A549 (cell line): ENCODE data around the gene GALNTL6. TPM values are rescaled to one million over a fixed set of nuclear protein-coding genes. Genes with fewer than 3 reads are reported as not detected.

Experiments
- ATAC-seq, 2 experiments: fragments of 200-7000 bp in 1 of 2; fragments of >200 bp in 1 of 2; cut with Nextera tagmentation in 1 of 2; cut with Tn5 transposase in 1 of 2; 3 replicates each; pipeline versions ENCODE4 v1.8.0 to v1.9.1; 2018 to 2020; ENCODE audit warnings: mild to moderate bottlenecking in 1 of 2, moderate library complexity in 1 of 2
- CTCF ChIA-PET: fragments of 300-600 bp; sonication (Branson Sonifier 250); formaldehyde crosslinking; extraction: SDS; loops from one replicate; lab custom pipeline; 2021; ENCODE audit warnings: antibody characterized with exemption, inconsistent platforms; lab: Yijun Ruan, JAX
- POLR2A ChIA-PET: fragments of 350-600 bp; formaldehyde crosslinking; extraction: SDS; loops from one replicate; lab custom pipeline; 2021; ENCODE audit warnings: antibody characterized with exemption, inconsistent platforms; lab: Yijun Ruan, JAX
- DNase-seq, 2 experiments: peaks; one replicate each; pipeline versions ENCODE4 v3.0.0 to v3.0.0-alpha.2; 2011 to 2016; ENCODE audit warnings: low read depth in 1 of 2, low spot score in 1 of 2
- FAIRE-seq: peaks from 2 replicates; lab custom pipeline; 2011; peaks lifted over from hg19 to GRCh38; lab: Jason Lieb, UNC
- H3K27ac ChIP-seq, 2 experiments: fragments of >200 bp; sonication (Bioruptor Twin); formaldehyde crosslinking; 3 replicates each; pipeline ENCODE4 v1.5.1; 2016 to 2017
- H3K4me1 ChIP-seq: fragments of >200 bp; sonication (Bioruptor Twin); formaldehyde crosslinking; 3 replicates; pipeline ENCODE4 v1.6.1; 2016
- H3K4me2 ChIP-seq: fragments of >200 bp; sonication (Bioruptor Twin); formaldehyde crosslinking; 3 replicates; pipeline ENCODE4 v1.6.1; 2016
- H3K4me3 ChIP-seq: fragments of >200 bp; sonication (Bioruptor Twin); formaldehyde crosslinking; 3 replicates; pipeline ENCODE4 v1.5.1; 2016
- H3K9me3 ChIP-seq: fragments of >200 bp; sonication (Bioruptor Twin); formaldehyde crosslinking; 3 replicates; pipeline ENCODE4 v1.6.1; 2016
- CBX8 ChIP-seq: fragments of 200-600 bp; sonication (generic); IDR thresholded peaks from 2 replicates; pipeline ENCODE4 v1.6.1; 2016
- CHD2 ChIP-seq: fragments of 150-350 bp; IDR thresholded peaks from 2 replicates; pipeline ENCODE4 v1.6.1; 2014; ENCODE audit warnings: low read length; ENCODE audit not compliant: partially characterized antibody
- EHF ChIP-seq: fragments of 250-450 bp; sonication (Bioruptor Pico); IDR thresholded peaks from 2 replicates; pipeline ENCODE4 v1.5.0; 2020; ENCODE audit warnings: mild to moderate bottlenecking
- FOSL2 ChIP-seq, 2 experiments: fragments of 450-650 bp in 1 of 2; fragments of >200 bp in 1 of 2; sonication (Bioruptor Twin) in 1 of 2; formaldehyde crosslinking; IDR thresholded peaks; 2 replicates each; pipeline versions ENCODE4 v1.5.0 to v1.6.1; 2016 to 2020; ENCODE audit warnings: mild to moderate bottlenecking in 1 of 2, moderate library complexity in 1 of 2
- GATA3 ChIP-seq: IDR thresholded peaks from 2 replicates; pipeline ENCODE4 v1.6.1; 2012; ENCODE audit warnings: borderline replicate concordance
- HDAC2 ChIP-seq: fragments of 200-600 bp; sonication (generic); IDR thresholded peaks from 2 replicates; pipeline ENCODE4 v1.6.1; 2016
- KDM5A ChIP-seq: fragments of 200-600 bp; sonication (generic); IDR thresholded peaks from 2 replicates; pipeline ENCODE4 v1.6.1; 2016; ENCODE audit warnings: antibody characterized with exemption, mild to moderate bottlenecking
- MAFK ChIP-seq: fragments of 450-650 bp; IDR thresholded peaks from 2 replicates; pipeline ENCODE4 v1.6.1; 2014; ENCODE audit not compliant: partially characterized antibody
- MYC ChIP-seq: IDR thresholded peaks from 2 replicates; pipeline ENCODE4 v1.6.1; 2012; ENCODE audit warnings: mild to moderate bottlenecking, inconsistent platforms, low read length, improper control_type of control experiment, borderline replicate concordance
- NFE2L2 ChIP-seq: fragments of 150-350 bp; conservative IDR thresholded peaks from 2 replicates; pipeline ENCODE4 v1.6.1; 2014; ENCODE audit warnings: low read length
- NPAS2 ChIP-seq: fragments of 250-450 bp; sonication (Bioruptor Pico); IDR thresholded peaks from 2 replicates; pipeline ENCODE4 v1.8.0; 2022; ENCODE audit warnings: mild to moderate bottlenecking, moderate library complexity, borderline replicate concordance
- POLR2AphosphoS2 ChIP-seq: conservative IDR thresholded peaks from 2 replicates; pipeline ENCODE4 v1.6.1; 2012; ENCODE audit warnings: low read length, improper control_type of control experiment, inconsistent platforms
- RAD21 ChIP-seq, 2 experiments: fragments of >200 bp in 1 of 2; sonication (Bioruptor Twin) in 1 of 2; formaldehyde crosslinking in 1 of 2; IDR thresholded peaks in 1 of 2; conservative IDR thresholded peaks in 1 of 2; 2 replicates in 1 of 2; 3 replicates in 1 of 2; pipeline ENCODE4 v1.6.1; 2012 to 2018; ENCODE audit warnings: inconsistent platforms in 1 of 2
- RCOR1 ChIP-seq: fragments of 150-350 bp; IDR thresholded peaks from 2 replicates; pipeline ENCODE4 v1.6.1; 2014; ENCODE audit warnings: antibody characterized with exemption, low read length, low read depth
- RFX5 ChIP-seq: fragments of 450-650 bp; IDR thresholded peaks from 2 replicates; pipeline ENCODE4 v1.7.1; 2014; ENCODE audit warnings: antibody characterized with exemption, mild to moderate bottlenecking, moderate library complexity
- SMC3 ChIP-seq: fragments of >200 bp; sonication (Bioruptor Twin); formaldehyde crosslinking; IDR thresholded peaks from 3 replicates; pipeline ENCODE4 v1.6.1; 2018; ENCODE audit warnings: inconsistent platforms
- SREBF2 ChIP-seq: fragments of 450-650 bp; IDR thresholded peaks from 2 replicates; pipeline ENCODE4 v1.6.1; 2014; ENCODE audit warnings: mild to moderate bottlenecking, moderate library complexity
- TP53 ChIP-seq: fragments of 250-450 bp; sonication (Bioruptor Pico); IDR thresholded peaks from 2 replicates; pipeline ENCODE4 v1.5.0; 2021; ENCODE audit warnings: mild to moderate bottlenecking, moderate library complexity
- ZC3H11A ChIP-seq: fragments of 450-650 bp; IDR thresholded peaks from 2 replicates; pipeline ENCODE4 v1.6.1; 2014; ENCODE audit warnings: antibody characterized with exemption, mild to moderate bottlenecking
- WGBS: methylation state at CpG from one replicate; pipeline ENCODE4 v1.1.6; 2017; ENCODE audit errors: missing lambda C conversion rate; 5-methylcytosine and 5-hydroxymethylcytosine counted together
- polyA plus RNA-seq, 4 experiments: library from polyadenylated mRNA; depleted of rRNA in 3 of 4; stranded (reverse); fragments of >200 nt; fragmentation: RNase III in 1 of 4; extraction: RNeasy Plus Mini Kit Qiagen cat#74134 plus additional on column Dnase treatment in 1 of 4; gene quantifications; 2 replicates in 3 of 4; 3 replicates in 1 of 4; pipeline ENCODE4 v1.2.3, GENCODE V29; 2011 to 2017
- TF ChIP-seq, protein P1 (sequence below): fragments of >200 bp; sonication (Bioruptor Twin); formaldehyde crosslinking; IDR thresholded peaks from 3 replicates; pipeline ENCODE4 v1.5.1; 2016
- TF ChIP-seq, protein P2 (sequence below): IDR thresholded peaks from 2 replicates; pipeline ENCODE4 v1.6.1; 2012; ENCODE audit warnings: low read depth, borderline replicate concordance
- TF ChIP-seq, protein P3 (sequence below): fragments of >200 bp; sonication (Bioruptor Twin); formaldehyde crosslinking; IDR thresholded peaks from 3 replicates; pipeline ENCODE4 v1.6.1; 2016
- TF ChIP-seq, protein P4 (sequence below): IDR thresholded peaks from 2 replicates; pipeline ENCODE4 v1.6.1; 2012
- TF ChIP-seq, protein P5 (sequence below): IDR thresholded peaks from 2 replicates; pipeline ENCODE4 v1.6.1; 2012
- TF ChIP-seq, protein P6 (sequence below): fragments of 250-450 bp; sonication (Bioruptor Pico); IDR thresholded peaks from 2 replicates; pipeline ENCODE4 v1.5.0; 2020; ENCODE audit warnings: low read depth, mild to moderate bottlenecking, moderate library complexity

The GALNTL6 gene
- polyA plus RNA-seq, 2 of the 4 experiments (the other 2 are of a cell fraction): 0.06 to 0.49 TPM

DNA sequence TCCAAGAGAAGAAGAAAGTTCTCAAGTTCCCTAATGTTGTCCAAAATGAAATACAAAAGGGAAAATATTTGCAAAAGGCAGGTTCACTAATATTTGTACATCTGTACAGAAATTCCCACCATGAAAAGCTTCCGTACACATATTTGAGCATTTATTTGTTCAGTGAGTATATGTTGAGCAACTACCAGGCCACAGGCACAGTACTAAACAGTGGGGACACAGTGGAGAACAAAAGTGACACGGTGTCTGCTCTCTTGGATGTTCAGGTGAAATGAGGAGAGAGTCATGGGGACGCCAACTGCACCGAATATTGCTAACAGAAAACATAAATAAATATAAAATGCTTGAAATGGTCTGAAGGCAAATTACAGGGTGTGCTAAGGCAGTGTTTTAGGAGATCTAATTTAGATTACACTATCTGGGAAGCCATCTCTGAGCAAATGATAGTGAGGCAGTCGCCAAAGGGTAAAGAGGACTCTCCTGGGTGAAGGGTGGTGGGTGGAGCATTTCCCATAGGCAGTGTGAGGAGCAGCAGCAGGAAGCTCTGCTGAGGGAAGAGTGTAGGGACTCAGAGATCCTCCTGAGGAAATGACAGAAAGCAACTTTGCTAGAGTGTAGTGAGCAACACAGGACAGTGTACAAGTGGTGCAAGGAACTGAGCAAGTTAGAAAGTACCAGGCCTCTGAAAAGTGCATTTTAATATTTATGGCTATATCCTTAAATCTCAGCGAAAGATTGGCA, 375.2 kb downstream of the GALNTL6 start:
- 31% methylated on average over 6 of the region's 6 CpGs for WGBS
- POLR2A ChIA-PET: no interaction called here
- CTCF ChIA-PET: no interaction called here
- no peaks in the 10 kb centered on the region for H3K9me3 ChIP-seq
- no peaks in the 10 kb centered on the region for H3K4me1 ChIP-seq
- H3K27ac ChIP-seq: no peak overlapping the region
- FAIRE-seq (no peak), ATAC-seq (peak; percentile 61 to 62; a peak in 3 of 6 replicates), DNase-seq (peak in 1 of 2 experiments; percentile 10)
- TF ChIP-seq MYC (no peak), EHF (CRISPR knock-in tag) (no peak), KDM5A (no peak), POLR2AphosphoS2 (no peak), NPAS2 (CRISPR knock-in tag) (no peak), RCOR1 (no peak), TP53 (CRISPR knock-in tag) (no peak)
- TF ChIP-seq, protein P1, sequence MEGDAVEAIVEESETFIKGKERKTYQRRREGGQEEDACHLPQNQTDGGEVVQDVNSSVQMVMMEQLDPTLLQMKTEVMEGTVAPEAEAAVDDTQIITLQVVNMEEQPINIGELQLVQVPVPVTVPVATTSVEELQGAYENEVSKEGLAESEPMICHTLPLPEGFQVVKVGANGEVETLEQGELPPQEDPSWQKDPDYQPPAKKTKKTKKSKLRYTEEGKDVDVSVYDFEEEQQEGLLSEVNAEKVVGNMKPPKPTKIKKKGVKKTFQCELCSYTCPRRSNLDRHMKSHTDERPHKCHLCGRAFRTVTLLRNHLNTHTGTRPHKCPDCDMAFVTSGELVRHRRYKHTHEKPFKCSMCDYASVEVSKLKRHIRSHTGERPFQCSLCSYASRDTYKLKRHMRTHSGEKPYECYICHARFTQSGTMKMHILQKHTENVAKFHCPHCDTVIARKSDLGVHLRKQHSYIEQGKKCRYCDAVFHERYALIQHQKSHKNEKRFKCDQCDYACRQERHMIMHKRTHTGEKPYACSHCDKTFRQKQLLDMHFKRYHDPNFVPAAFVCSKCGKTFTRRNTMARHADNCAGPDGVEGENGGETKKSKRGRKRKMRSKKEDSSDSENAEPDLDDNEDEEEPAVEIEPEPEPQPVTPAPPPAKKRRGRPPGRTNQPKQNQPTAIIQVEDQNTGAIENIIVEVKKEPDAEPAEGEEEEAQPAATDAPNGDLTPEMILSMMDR: no peak
- TF ChIP-seq, protein P2, sequence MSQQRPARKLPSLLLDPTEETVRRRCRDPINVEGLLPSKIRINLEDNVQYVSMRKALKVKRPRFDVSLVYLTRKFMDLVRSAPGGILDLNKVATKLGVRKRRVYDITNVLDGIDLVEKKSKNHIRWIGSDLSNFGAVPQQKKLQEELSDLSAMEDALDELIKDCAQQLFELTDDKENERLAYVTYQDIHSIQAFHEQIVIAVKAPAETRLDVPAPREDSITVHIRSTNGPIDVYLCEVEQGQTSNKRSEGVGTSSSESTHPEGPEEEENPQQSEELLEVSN: no peak
- TF ChIP-seq, protein P3, sequence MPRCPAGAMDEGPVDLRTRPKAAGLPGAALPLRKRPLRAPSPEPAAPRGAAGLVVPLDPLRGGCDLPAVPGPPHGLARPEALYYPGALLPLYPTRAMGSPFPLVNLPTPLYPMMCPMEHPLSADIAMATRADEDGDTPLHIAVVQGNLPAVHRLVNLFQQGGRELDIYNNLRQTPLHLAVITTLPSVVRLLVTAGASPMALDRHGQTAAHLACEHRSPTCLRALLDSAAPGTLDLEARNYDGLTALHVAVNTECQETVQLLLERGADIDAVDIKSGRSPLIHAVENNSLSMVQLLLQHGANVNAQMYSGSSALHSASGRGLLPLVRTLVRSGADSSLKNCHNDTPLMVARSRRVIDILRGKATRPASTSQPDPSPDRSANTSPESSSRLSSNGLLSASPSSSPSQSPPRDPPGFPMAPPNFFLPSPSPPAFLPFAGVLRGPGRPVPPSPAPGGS: no peak
- TF ChIP-seq, protein P4, sequence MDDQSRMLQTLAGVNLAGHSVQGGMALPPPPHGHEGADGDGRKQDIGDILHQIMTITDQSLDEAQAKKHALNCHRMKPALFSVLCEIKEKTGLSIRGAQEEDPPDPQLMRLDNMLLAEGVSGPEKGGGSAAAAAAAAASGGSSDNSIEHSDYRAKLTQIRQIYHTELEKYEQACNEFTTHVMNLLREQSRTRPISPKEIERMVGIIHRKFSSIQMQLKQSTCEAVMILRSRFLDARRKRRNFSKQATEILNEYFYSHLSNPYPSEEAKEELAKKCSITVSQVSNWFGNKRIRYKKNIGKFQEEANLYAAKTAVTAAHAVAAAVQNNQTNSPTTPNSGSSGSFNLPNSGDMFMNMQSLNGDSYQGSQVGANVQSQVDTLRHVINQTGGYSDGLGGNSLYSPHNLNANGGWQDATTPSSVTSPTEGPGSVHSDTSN: no peak
- peak overlapping the region; percentile 46 for H3K4me2 ChIP-seq
- H3K4me3 ChIP-seq: no peak overlapping the region

DNA sequence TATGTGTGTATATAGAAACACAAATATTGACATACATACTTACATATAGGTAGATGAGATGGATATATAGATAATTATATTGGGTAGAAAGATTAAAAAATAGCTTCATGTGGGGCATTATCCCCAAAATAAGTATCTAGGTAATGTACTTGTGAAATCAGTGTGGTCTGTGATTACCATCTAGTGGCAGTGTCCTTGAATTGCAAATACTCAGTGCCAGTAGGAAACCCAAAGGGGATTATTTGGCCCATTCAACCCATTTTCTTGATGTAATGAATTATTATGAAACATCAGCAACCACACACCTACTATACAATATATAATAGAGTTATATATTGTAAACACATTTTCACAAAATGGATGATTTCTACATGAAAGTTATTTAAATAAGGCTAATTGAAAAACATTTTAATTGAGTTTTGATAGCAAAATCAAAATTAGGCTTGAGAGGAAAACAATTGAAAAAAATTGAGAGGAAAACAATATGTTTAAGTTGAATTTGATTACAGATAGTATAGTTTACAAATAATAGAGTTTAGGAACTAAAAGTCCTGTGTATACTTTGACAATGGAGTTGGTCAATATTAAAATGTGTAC, 389.4 kb downstream of the GALNTL6 start:
- DNase-seq: peak; percentile 20 to 59
- Histone ChIP-seq H3K4me3 (no peak overlapping the region), H3K4me1 (no peaks in the 10 kb centered on the region)
- POLR2A ChIA-PET: no interaction called here
- TF ChIP-seq, protein P5, sequence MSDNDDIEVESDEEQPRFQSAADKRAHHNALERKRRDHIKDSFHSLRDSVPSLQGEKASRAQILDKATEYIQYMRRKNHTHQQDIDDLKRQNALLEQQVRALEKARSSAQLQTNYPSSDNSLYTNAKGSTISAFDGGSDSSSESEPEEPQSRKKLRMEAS: no peak
- TF ChIP-seq SMC3: peak; percentile 69
- TF ChIP-seq CHD2: no peak
- TF ChIP-seq RFX5: no peak
- TF ChIP-seq RAD21 (conservative IDR thresholded peaks at IDR 0.05 in 1 of 2, IDR thresholded peaks at IDR 0.05 in 1 of 2): peak; percentile 78 to 81
- no peak for TF ChIP-seq MAFK
- TF ChIP-seq, protein P2: no peak
- no peak for TF ChIP-seq EHF (CRISPR knock-in tag)
- no peak for TF ChIP-seq TP53 (CRISPR knock-in tag)
- TF ChIP-seq NFE2L2: no peak
- no peak for TF ChIP-seq SREBF2
- no peak for TF ChIP-seq HDAC2
- TF ChIP-seq, protein P1: peak; percentile 67
- no peak for TF ChIP-seq GATA3
- TF ChIP-seq ZC3H11A: no peak
- TF ChIP-seq, protein P6, sequence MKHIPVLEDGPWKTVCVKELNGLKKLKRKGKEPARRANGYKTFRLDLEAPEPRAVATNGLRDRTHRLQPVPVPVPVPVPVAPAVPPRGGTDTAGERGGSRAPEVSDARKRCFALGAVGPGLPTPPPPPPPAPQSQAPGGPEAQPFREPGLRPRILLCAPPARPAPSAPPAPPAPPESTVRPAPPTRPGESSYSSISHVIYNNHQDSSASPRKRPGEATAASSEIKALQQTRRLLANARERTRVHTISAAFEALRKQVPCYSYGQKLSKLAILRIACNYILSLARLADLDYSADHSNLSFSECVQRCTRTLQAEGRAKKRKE (CRISPR knock-in tag): no peak
- no peak for TF ChIP-seq CBX8
- TF ChIP-seq FOSL2 (IDR thresholded peaks at IDR 0.05): no peak
- TF ChIP-seq FOSL2 (CRISPR knock-in tag; IDR thresholded peaks at IDR 0.05): no peak
- TF ChIP-seq, all 56 proteins: peak for 3
- ATAC-seq (no peak), FAIRE-seq (no peak)
- no peak overlapping the region for H3K27ac ChIP-seq
- CTCF ChIA-PET: interaction anchor here (0.6 to 1.6 kb wide), 2 partner anchors 1211 to 1942 kb away, joined by 3 to 6 read pairs; no protein-coding TSS in a partner anchor
- H3K9me3 ChIP-seq: no peaks in the 10 kb centered on the region
- H3K4me2 ChIP-seq: no peak overlapping the region
